Hepatocyte (in vitro differentiated cells): Measurements from ENCODE around the gene ZDHHC14. TPM values are rescaled to one million over a fixed set of nuclear protein-coding genes. Genes with fewer than 3 reads are reported as not detected.

Source experiments
- DNase-seq: peaks from one replicate; pipeline ENCODE4 v3.0.0-alpha.2; 2016; ENCODE audit warnings: low spot score
- H2AFZ ChIP-seq: fragments of 200-600 bp; sonication (generic); 2 replicates; pipeline ENCODE4 v1.6.0; 2016; ENCODE audit warnings: antibody characterized with exemption, mild to moderate bottlenecking
- H3K27ac ChIP-seq: fragments of 200-600 bp; sonication (generic); 2 replicates; pipeline ENCODE4 v1.5.1; 2016; ENCODE audit warnings: mild to moderate bottlenecking
- H3K27me3 ChIP-seq: fragments of 200-600 bp; sonication (generic); 2 replicates; pipeline ENCODE4 v1.6.1; 2016
- H3K36me3 ChIP-seq: fragments of 200-600 bp; sonication (generic); replicated peaks from 2 replicates; pipeline ENCODE4 v1.5.1; 2016; ENCODE audit warnings: low read depth; ENCODE audit not compliant: insufficient read depth
- H3K4me1 ChIP-seq: fragments of 200-600 bp; sonication (generic); 2 replicates; pipeline ENCODE4 v1.5.1; 2016; ENCODE audit warnings: mild to moderate bottlenecking, moderate library complexity; ENCODE audit not compliant: insufficient read depth
- H3K4me2 ChIP-seq: fragments of 200-600 bp; sonication (generic); 2 replicates; pipeline ENCODE4 v1.6.0; 2016
- H3K4me3 ChIP-seq: fragments of 200-600 bp; sonication (generic); 2 replicates; pipeline ENCODE4 v1.5.1; 2016; ENCODE audit warnings: mild to moderate bottlenecking
- H3K79me2 ChIP-seq: fragments of 200-600 bp; sonication (generic); 2 replicates; pipeline ENCODE4 v1.6.0; 2017; ENCODE audit warnings: mild to moderate bottlenecking
- H3K9me2 ChIP-seq: fragments of 200-600 bp; sonication (generic); replicated peaks from 2 replicates; pipeline ENCODE4 v1.6.0; 2017; ENCODE audit warnings: mild to moderate bottlenecking; ENCODE audit not compliant: insufficient read depth
- H3K9me3 ChIP-seq: fragments of 200-600 bp; sonication (generic); 2 replicates; pipeline ENCODE4 v1.5.1; 2016; ENCODE audit warnings: low read depth, mild to moderate bottlenecking
- H4K20me1 ChIP-seq: fragments of 200-600 bp; sonication (generic); 2 replicates; pipeline ENCODE4 v1.6.0; 2016; ENCODE audit warnings: mild to moderate bottlenecking; ENCODE audit not compliant: insufficient read depth, poor library complexity, severe bottlenecking
- CTCF ChIP-seq: fragments of 200-600 bp; sonication (generic); IDR thresholded peaks from 2 replicates; pipeline ENCODE4 v1.5.1; 2016; ENCODE audit warnings: antibody characterized with exemption, mild to moderate bottlenecking; ENCODE audit not compliant: poor library complexity
- EZH2 ChIP-seq: fragments of 200-600 bp; sonication (generic); IDR thresholded peaks from 2 replicates; pipeline ENCODE4 v1.6.1; 2016; ENCODE audit warnings: antibody characterized with exemption, mild to moderate bottlenecking, borderline replicate concordance
- EZH2phosphoT487 ChIP-seq: fragments of 200-600 bp; sonication (generic); IDR thresholded peaks from one replicate; pipeline ENCODE4 v1.6.1; 2018; ENCODE audit warnings: antibody characterized with exemption, mild to moderate bottlenecking, low read depth, moderate library complexity; ENCODE audit not compliant: unreplicated experiment, severe bottlenecking
- WGBS: methylation state at CpG from one replicate; pipeline ENCODE4 v1.1.6; 2016; ENCODE audit warnings: low lambda C conversion rate; ENCODE audit errors: missing lambda C conversion rate; 5-methylcytosine and 5-hydroxymethylcytosine counted together
- polyA plus RNA-seq: library from polyadenylated mRNA; unstranded; fragments of >200 nt; fragmentation: Nextera tagmentation; extraction: Ambion mirVana; gene quantifications from 2 replicates; pipeline ENCODE4 v1.2.1, GENCODE V29; 2016
- total RNA-seq: library from RNA; depleted of rRNA; stranded (reverse); fragments of >200 nt; gene quantifications from 2 replicates; pipeline ENCODE4 v1.2.3, GENCODE V29; 2014

Gene ZDHHC14
- total and polyA plus RNA-seq, 2 experiments from 2014 or later = 11.8 to 25.2 TPM

- no peaks in the 10 kb centered on the region for H3K9me3 ChIP-seq
- H3K27ac ChIP-seq = no peak overlapping the region
- no peaks in the 10 kb centered on the region for H4K20me1 ChIP-seq
- no peaks in the 10 kb centered on the region for H3K27me3 ChIP-seq
- no peak overlapping the region for H2AFZ ChIP-seq
- no peaks in the 10 kb centered on the region for H3K36me3 ChIP-seq
- peaks cover 9% of the 10 kb centered on the region for H3K4me1 ChIP-seq
- WGBS = 87% methylated on average over 9 of the region's 9 CpGs
- H3K4me2 ChIP-seq = no peak overlapping the region
- no peak for DNase-seq
- no peak overlapping the region for H3K4me3 ChIP-seq
- H3K9me2 ChIP-seq = no peaks in the 10 kb centered on the region
- no peak for TF ChIP-seq EZH2phosphoT487
- TF ChIP-seq EZH2 = no peak
- TF ChIP-seq CTCF = no peak
- H3K79me2 ChIP-seq = peaks cover 6% of the 10 kb centered on the region
Observed at GRCh38 chr6:157516319-157517026, 135.5 kb downstream of the ZDHHC14 start.

- no peak overlapping the region for H3K4me3 ChIP-seq
- no peaks in the 10 kb centered on the region for H3K27me3 ChIP-seq
- no peaks in the 10 kb centered on the region for H3K36me3 ChIP-seq
- H3K79me2 ChIP-seq = peaks cover 6% of the 10 kb centered on the region
- DNase-seq = no peak
- no peaks in the 10 kb centered on the region for H3K9me3 ChIP-seq
- peaks cover 4% of the 10 kb centered on the region for H3K4me1 ChIP-seq
- H3K9me2 ChIP-seq = no peaks in the 10 kb centered on the region
- TF ChIP-seq CTCF (no peak), EZH2 (no peak)
- H2AFZ ChIP-seq = no peak overlapping the region
- H3K4me2 ChIP-seq = no peak overlapping the region
- no peaks in the 10 kb centered on the region for H4K20me1 ChIP-seq
- H3K27ac ChIP-seq = no peak overlapping the region
- 72% methylated on average over 15 of the region's 15 CpGs for WGBS
Observed at GRCh38 chr6:157517601-157518359, 136.8 kb downstream of the ZDHHC14 start.

GRCh38 chr6:157518397-157519250, 137.6 kb downstream of the ZDHHC14 start:
- Histone ChIP-seq H3K4me3 (no peak overlapping the region), H3K79me2 (peaks cover 6% of the 10 kb centered on the region), H3K9me2 (no peaks in the 10 kb centered on the region), H3K4me1 (no peaks in the 10 kb centered on the region), H3K9me3 (no peaks in the 10 kb centered on the region), H2AFZ (no peak overlapping the region), H3K27ac (no peak overlapping the region), H3K4me2 (no peak overlapping the region), H4K20me1 (no peaks in the 10 kb centered on the region), H3K36me3 (no peaks in the 10 kb centered on the region), H3K27me3 (no peaks in the 10 kb centered on the region)
- no peak for DNase-seq
- 81% methylated on average over 21 of the region's 21 CpGs for WGBS
- TF ChIP-seq CTCF = no peak
- no peak for TF ChIP-seq EZH2
- TF ChIP-seq EZH2phosphoT487 = no peak
